H9 (cell line): ENCODE results near the gene RIOX2. TPM values are rescaled to one million over a fixed set of nuclear protein-coding genes. Genes with fewer than 3 reads are reported as not detected.

Source experiments
- DNase-seq: peaks from one replicate; pipeline ENCODE4 v3.0.0-alpha.2; 2017
- H2AFZ ChIP-seq: one replicate; pipeline ENCODE4 v1.6.1; 2013; ENCODE audit warnings: mild to moderate bottlenecking, low read length, control low read depth, moderate library complexity
- H2AK5ac ChIP-seq: 2 replicates; pipeline ENCODE4 v1.6.1; 2013; ENCODE audit warnings: low read length, control low read depth, mixed read lengths; ENCODE audit not compliant: insufficient read length
- H2BK120ac ChIP-seq: one replicate; pipeline ENCODE4 v1.6.1; 2013; ENCODE audit warnings: low read depth, mild to moderate bottlenecking, low read length, control low read depth, inconsistent platforms; ENCODE audit not compliant: poor library complexity, severe bottlenecking
- H2BK12ac ChIP-seq: 2 replicates; pipeline ENCODE4 v1.6.1; 2013; ENCODE audit warnings: low read length, control low read depth, mixed read lengths, low read depth; ENCODE audit not compliant: insufficient read length
- H2BK15ac ChIP-seq: 2 replicates; pipeline ENCODE4 v1.6.1; 2013; ENCODE audit warnings: low read depth, low read length, control low read depth
- H2BK20ac ChIP-seq: one replicate; pipeline ENCODE4 v1.6.1; 2013; ENCODE audit warnings: low read depth, mild to moderate bottlenecking, low read length, control low read depth, inconsistent platforms; ENCODE audit not compliant: poor library complexity, severe bottlenecking
- H2BK5ac ChIP-seq: 2 replicates; pipeline ENCODE4 v1.6.1; 2013; ENCODE audit warnings: low read length, control low read depth, mixed read lengths; ENCODE audit not compliant: insufficient read length
- H3K14ac ChIP-seq: 2 replicates; pipeline ENCODE4 v1.6.1; 2013; ENCODE audit warnings: low read length, control low read depth; ENCODE audit not compliant: insufficient read depth
- H3K18ac ChIP-seq: 2 replicates; pipeline ENCODE4 v1.6.1; 2013; ENCODE audit warnings: low read depth, mild to moderate bottlenecking, mixed read lengths, low read length, control low read depth; ENCODE audit not compliant: insufficient read length
- H3K23ac ChIP-seq: 2 replicates; pipeline ENCODE4 v1.6.1; 2013; ENCODE audit warnings: low read length, control low read depth, mixed read lengths, low read depth; ENCODE audit not compliant: insufficient read length
- H3K23me2 ChIP-seq: 2 replicates; pipeline ENCODE4 v1.6.1; 2013; ENCODE audit warnings: low read depth, mild to moderate bottlenecking, mixed read lengths, low read length, control low read depth; ENCODE audit not compliant: insufficient read length, poor library complexity, severe bottlenecking
- H3K27ac ChIP-seq: 2 replicates; pipeline ENCODE4 v1.5.1; 2013; ENCODE audit warnings: low read length, control low read depth, mixed read lengths, low read depth; ENCODE audit not compliant: insufficient read length
- H3K27me3 ChIP-seq: 2 replicates; pipeline ENCODE4 v1.6.1; 2013; ENCODE audit warnings: low read length, control low read depth, inconsistent platforms; ENCODE audit not compliant: insufficient read depth
- H3K4ac ChIP-seq: 2 replicates; pipeline ENCODE4 v1.6.1; 2013; ENCODE audit warnings: low read depth, mild to moderate bottlenecking, control low read depth, inconsistent platforms, low read length, moderate library complexity
- H3K4me1 ChIP-seq: 2 replicates; pipeline ENCODE4 v1.6.1; 2013; ENCODE audit warnings: low read length, control low read depth, inconsistent platforms; ENCODE audit not compliant: insufficient read depth
- H3K4me2 ChIP-seq: 2 replicates; pipeline ENCODE4 v1.6.1; 2013; ENCODE audit warnings: low read length, control low read depth, mixed read lengths; ENCODE audit not compliant: insufficient read length, insufficient read depth
- H3K56ac ChIP-seq: 2 replicates; pipeline ENCODE4 v1.6.1; 2013; ENCODE audit warnings: low read depth, mild to moderate bottlenecking, mixed read lengths, low read length, control low read depth; ENCODE audit not compliant: insufficient read length
- H3K79me1 ChIP-seq: 2 replicates; pipeline ENCODE4 v1.6.1; 2013; ENCODE audit warnings: low read depth, mild to moderate bottlenecking, moderate library complexity, low read length, control low read depth, inconsistent platforms; ENCODE audit not compliant: insufficient read depth, poor library complexity, severe bottlenecking
- H3K79me2 ChIP-seq: 2 replicates; pipeline ENCODE4 v1.6.1; 2013; ENCODE audit warnings: low read length, control low read depth, inconsistent platforms; ENCODE audit not compliant: insufficient read depth
- H3K9ac ChIP-seq: 2 replicates; pipeline ENCODE4 v1.6.1; 2013; ENCODE audit warnings: low read length, control low read depth, mixed read lengths; ENCODE audit not compliant: insufficient read length; ENCODE audit errors: extremely low read depth
- H3K9me3 ChIP-seq: one replicate; pipeline ENCODE4 v1.6.1; 2013; ENCODE audit warnings: low read depth, low read length, inconsistent platforms; ENCODE audit not compliant: control insufficient read depth
- H3T11ph ChIP-seq: one replicate; pipeline ENCODE4 v1.6.1; 2013; ENCODE audit warnings: mild to moderate bottlenecking, low read length, control low read depth, inconsistent platforms
- H4K20me1 ChIP-seq: one replicate; pipeline ENCODE4 v1.6.1; 2013; ENCODE audit not compliant: control insufficient read depth, insufficient read length, insufficient read depth
- H4K5ac ChIP-seq: 2 replicates; pipeline ENCODE4 v1.6.1; 2013; ENCODE audit warnings: low read depth, mild to moderate bottlenecking, mixed read lengths, low read length, control low read depth; ENCODE audit not compliant: insufficient read length
- H4K8ac ChIP-seq: replicated peaks from 2 replicates; pipeline ENCODE4 v1.6.1; 2013; ENCODE audit warnings: low read length, control low read depth, mixed read lengths, low read depth; ENCODE audit not compliant: insufficient read length
- H4K91ac ChIP-seq: 2 replicates; pipeline ENCODE4 v1.6.1; 2013; ENCODE audit warnings: low read depth, mild to moderate bottlenecking, moderate library complexity, mixed read lengths, low read length, control low read depth; ENCODE audit not compliant: insufficient read length
- H3K27ac Mint-ChIP-seq, 3 experiments: 2 replicates in 2 of 3; 3 replicates in 1 of 3; pipeline ENCODE4 v1.8.0; 2020 to 2021; ENCODE audit warnings: mixed read lengths in 3 of 3, mild to moderate bottlenecking in 1 of 3, moderate library complexity in 1 of 3
- H3K27me3 Mint-ChIP-seq: 2 replicates; pipeline ENCODE4 v1.8.0; 2021; ENCODE audit warnings: low read depth, mild to moderate bottlenecking, moderate library complexity, mixed read lengths
- H3K36me3 Mint-ChIP-seq, 3 experiments: 2 replicates in 2 of 3; 3 replicates in 1 of 3; pipeline ENCODE4 v1.8.0; 2020 to 2021; ENCODE audit warnings: low read depth in 3 of 3, mixed read lengths in 3 of 3; ENCODE audit not compliant: insufficient read depth in 1 of 3
- H3K4me1 Mint-ChIP-seq, 2 experiments: 2 replicates each; pipeline ENCODE4 v1.8.0; 2020; ENCODE audit warnings: mixed read lengths in 2 of 2
- H3K4me3 Mint-ChIP-seq, 2 experiments: 2 replicates in 1 of 2; 3 replicates in 1 of 2; pipeline ENCODE4 v1.8.0; 2020 to 2021; ENCODE audit warnings: mild to moderate bottlenecking in 2 of 2, mixed read lengths in 2 of 2, moderate library complexity in 1 of 2
- H3K9me3 Mint-ChIP-seq, 2 experiments: 2 replicates in 1 of 2; 3 replicates in 1 of 2; pipeline ENCODE4 v1.8.0; 2020; ENCODE audit warnings: mild to moderate bottlenecking in 2 of 2, mixed read lengths in 2 of 2, moderate library complexity in 1 of 2
- WGBS: extraction: QIAGEN DNeasy Blood & Tissue Kit; methylation state at CpG from one replicate; pipeline ENCODE4 v1.1.7; 2013; ENCODE audit warnings: missing lambda C conversion rate, low lambda C conversion rate, mixed read lengths; ENCODE audit not compliant: insufficient read length; ENCODE audit errors: extremely low coverage; 5-methylcytosine and 5-hydroxymethylcytosine counted together
- total RNA-seq: library from RNA; stranded (reverse); gene quantifications from 2 replicates; pipeline ENCODE4 v1.2.1, GENCODE V29; 2021
- TF ChIP-seq, protein P1 (sequence below): fragments of 200-600 bp; sonication (generic); conservative IDR thresholded peaks from 3 replicates; pipeline ENCODE4 v1.8.0; 2021; ENCODE audit warnings: antibody characterized with exemption, mild to moderate bottlenecking

RIOX2 gene
- total RNA-seq, 1 experiment from 2014 or later: 15.5 TPM

DNA sequence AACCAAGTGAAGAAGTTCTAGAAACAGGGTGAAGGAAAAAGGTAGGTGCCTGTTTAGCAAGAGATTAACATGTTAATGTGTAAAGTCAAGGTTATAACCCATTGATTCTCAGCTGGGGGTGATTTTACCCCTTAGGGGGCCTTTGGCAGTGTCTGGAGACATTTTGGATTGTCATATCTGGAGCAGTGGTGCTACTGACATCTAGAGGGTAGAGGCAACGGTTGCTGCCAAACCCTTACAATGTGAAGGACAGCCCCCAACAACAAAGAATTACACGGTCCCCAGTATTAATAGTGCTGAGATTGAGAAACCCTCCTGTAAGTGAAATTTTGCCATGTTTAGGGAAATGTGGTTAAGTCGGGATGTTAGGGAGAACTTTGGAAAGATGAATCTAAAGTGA lies 75.7 kb downstream of the RIOX2 start:
- no peak overlapping the region for H3K4me3 Mint-ChIP-seq
- peaks cover 0 to 4% (median 4%) of the 10 kb centered on the region in 3 experiments; a peak in 3 of 7 replicates for H3K36me3 Mint-ChIP-seq
- no peak overlapping the region for H3K4ac ChIP-seq
- H2BK15ac ChIP-seq: no peak overlapping the region
- H3K9me3 ChIP-seq: no peaks in the 10 kb centered on the region
- 100% methylated on average over 1 of the region's 3 CpGs for WGBS
- no peaks in the 10 kb centered on the region for H3K79me2 ChIP-seq
- H3K79me1 ChIP-seq: no peaks in the 10 kb centered on the region
- no peak for DNase-seq
- no peak overlapping the region for H3K14ac ChIP-seq
- no peak overlapping the region for H2AFZ ChIP-seq
- no peak overlapping the region for H2AK5ac ChIP-seq
- no peak overlapping the region for H3K9ac ChIP-seq
- H4K20me1 ChIP-seq: no peaks in the 10 kb centered on the region
- peaks cover 3% of the 10 kb centered on the region; the same call in 1 of the 2 replicates for H3K4me1 ChIP-seq
- H3K23me2 ChIP-seq: no peaks in the 10 kb centered on the region
- no peak overlapping the region for H3K23ac ChIP-seq
- H2BK12ac ChIP-seq: no peak overlapping the region
- no peak overlapping the region for H3K56ac ChIP-seq
- no peak overlapping the region for H4K91ac ChIP-seq
- no peaks in the 10 kb centered on the region for H3K9me3 Mint-ChIP-seq
- H3K27ac Mint-ChIP-seq: peak overlapping the region in 2 of 3 experiments; percentile 0 to 35; a peak in 1 of 7 replicates
- no peaks in the 10 kb centered on the region for H3K27me3 Mint-ChIP-seq
- no peak overlapping the region for H2BK5ac ChIP-seq
- no peak overlapping the region for H2BK20ac ChIP-seq
- peaks cover 25 to 28% of the 10 kb centered on the region in 2 experiments for H3K4me1 Mint-ChIP-seq
- TF ChIP-seq, protein P1, sequence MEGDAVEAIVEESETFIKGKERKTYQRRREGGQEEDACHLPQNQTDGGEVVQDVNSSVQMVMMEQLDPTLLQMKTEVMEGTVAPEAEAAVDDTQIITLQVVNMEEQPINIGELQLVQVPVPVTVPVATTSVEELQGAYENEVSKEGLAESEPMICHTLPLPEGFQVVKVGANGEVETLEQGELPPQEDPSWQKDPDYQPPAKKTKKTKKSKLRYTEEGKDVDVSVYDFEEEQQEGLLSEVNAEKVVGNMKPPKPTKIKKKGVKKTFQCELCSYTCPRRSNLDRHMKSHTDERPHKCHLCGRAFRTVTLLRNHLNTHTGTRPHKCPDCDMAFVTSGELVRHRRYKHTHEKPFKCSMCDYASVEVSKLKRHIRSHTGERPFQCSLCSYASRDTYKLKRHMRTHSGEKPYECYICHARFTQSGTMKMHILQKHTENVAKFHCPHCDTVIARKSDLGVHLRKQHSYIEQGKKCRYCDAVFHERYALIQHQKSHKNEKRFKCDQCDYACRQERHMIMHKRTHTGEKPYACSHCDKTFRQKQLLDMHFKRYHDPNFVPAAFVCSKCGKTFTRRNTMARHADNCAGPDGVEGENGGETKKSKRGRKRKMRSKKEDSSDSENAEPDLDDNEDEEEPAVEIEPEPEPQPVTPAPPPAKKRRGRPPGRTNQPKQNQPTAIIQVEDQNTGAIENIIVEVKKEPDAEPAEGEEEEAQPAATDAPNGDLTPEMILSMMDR: peak; percentile 30; the same call in 1 of the 3 replicates
- H3K4me2 ChIP-seq: no peak overlapping the region
- H4K5ac ChIP-seq: no peak overlapping the region
- H3T11ph ChIP-seq: no peak overlapping the region
- H3K27me3 ChIP-seq: no peaks in the 10 kb centered on the region
- no peak overlapping the region for H2BK120ac ChIP-seq
- H3K27ac ChIP-seq: no peak overlapping the region
- no peak overlapping the region for H4K8ac ChIP-seq
- no peak overlapping the region for H3K18ac ChIP-seq
